Ascending aorta (tissue), 2 donors: ENCODE results near the gene TBC1D10A. TPM values are rescaled to one million over a fixed set of nuclear protein-coding genes. Genes with fewer than 3 reads are reported as not detected.

ENCODE experiments used
- DNase-seq, 2 donors: peaks; one replicate each; pipeline ENCODE4 v3.0.0-alpha.2; 2019; ENCODE audit warnings: low spot score in 2 of 2
- H3K27ac ChIP-seq, 2 donors: fragments of 200-600 bp; sonication (generic); one replicate each; pipeline ENCODE4 v1.5.1; 2016 to 2017; ENCODE audit warnings: mild to moderate bottlenecking in 1 of 2
- H3K27me3 ChIP-seq: fragments of 200-600 bp; sonication (generic); one replicate; pipeline ENCODE4 v1.5.1; 2017
- H3K36me3 ChIP-seq, 2 donors: fragments of 200-600 bp; sonication (generic); one replicate each; pipeline ENCODE4 v1.5.1; 2016
- H3K4me1 ChIP-seq, 2 donors: fragments of 200-600 bp; sonication (generic); one replicate each; pipeline ENCODE4 v1.5.1; 2016 to 2017; ENCODE audit warnings: mild to moderate bottlenecking in 1 of 2
- H3K4me3 ChIP-seq, 2 donors: fragments of 200-600 bp; sonication (generic); one replicate each; pipeline ENCODE4 v1.5.1; 2016 to 2017; ENCODE audit warnings: mild to moderate bottlenecking in 1 of 2
- H3K9me3 ChIP-seq, 2 donors: fragments of 200-600 bp; sonication (generic); one replicate each; pipeline ENCODE4 v1.5.1; 2016
- CTCF ChIP-seq, 3 experiments: fragments of 200-600 bp in 2 of 3; fragments of 450-650 bp in 1 of 3; sonication (generic) in 2 of 3; IDR thresholded peaks; one replicate each; pipeline ENCODE4 v1.5.1; 2016 to 2019; ENCODE audit warnings: antibody characterized with exemption in 3 of 3, mild to moderate bottlenecking in 1 of 3, moderate library complexity in 1 of 3
- intact Hi-C: fragments of 100-400 bp; cut with DNase I; formaldehyde crosslinking; loops from one replicate; pipeline ENCODE4 v1.15.1; 2023
- total RNA-seq: library from RNA; depleted of rRNA; stranded (reverse); fragments of >200 nt; gene quantifications from one replicate; pipeline ENCODE4 v1.1.0, GENCODE V29; 2016

The TBC1D10A gene
- total RNA-seq, 1 donor from 2014 or later: 107 TPM

- H3K27ac ChIP-seq: peak overlapping the region; percentile 2 to 51
- H3K4me1 ChIP-seq: peaks cover 19 to 80% of the 10 kb centered on the region in 2 donors
- intact Hi-C loops: no loop called here
- H3K9me3 ChIP-seq: no peaks in the 10 kb centered on the region
- no peak for TF ChIP-seq CTCF (IDR thresholded peaks at IDR 0.05)
- no peak for DNase-seq
- H3K4me3 ChIP-seq: no peak overlapping the region
- no peaks in the 10 kb centered on the region for H3K27me3 ChIP-seq
- H3K36me3 ChIP-seq: peaks cover 0 to 23% of the 10 kb centered on the region in 2 donors
Measured at GRCh38 chr22:30318799-30319419, 7.8 kb downstream of the TBC1D10A start.

- peak overlapping the region; percentile 6 to 22 for H3K27ac ChIP-seq
- TF ChIP-seq CTCF (IDR thresholded peaks at IDR 0.05): no peak
- H3K9me3 ChIP-seq: no peaks in the 10 kb centered on the region
- intact Hi-C loops: no loop called here
- no peak for DNase-seq
- peaks cover 0 to 20% of the 10 kb centered on the region in 2 donors for H3K36me3 ChIP-seq
- no peak overlapping the region for H3K4me3 ChIP-seq
- no peaks in the 10 kb centered on the region for H3K27me3 ChIP-seq
- peaks cover 12 to 73% of the 10 kb centered on the region in 2 donors for H3K4me1 ChIP-seq
Measured at GRCh38 chr22:30317778-30318177, 9.0 kb downstream of the TBC1D10A start.

- no peaks in the 10 kb centered on the region for H3K9me3 ChIP-seq
- peaks cover 15 to 75% of the 10 kb centered on the region in 2 donors for H3K4me1 ChIP-seq
- TF ChIP-seq CTCF (IDR thresholded peaks at IDR 0.05): no peak
- no peak for DNase-seq
- peaks cover 0 to 20% of the 10 kb centered on the region in 2 donors for H3K36me3 ChIP-seq
- no peak overlapping the region for H3K4me3 ChIP-seq
- no peaks in the 10 kb centered on the region for H3K27me3 ChIP-seq
- intact Hi-C loops: no loop called here
- peak overlapping the region; percentile 6 to 58 for H3K27ac ChIP-seq
Measured at GRCh38 chr22:30315962-30316576, 10.7 kb downstream of the TBC1D10A start.

- no peak for DNase-seq
- Histone ChIP-seq H3K27ac (peak overlapping the region; percentile 0 to 58), H3K9me3 (no peaks in the 10 kb centered on the region), H3K4me3 (no peak overlapping the region), H3K4me1 (peaks cover 16 to 76% of the 10 kb centered on the region in 2 donors), H3K27me3 (no peaks in the 10 kb centered on the region), H3K36me3 (peaks cover 0 to 13% of the 10 kb centered on the region in 2 donors)
- intact Hi-C loops: loop anchor here (5.0 kb wide), 1 partner anchor 107 kb away; no protein-coding TSS in a partner anchor
- TF ChIP-seq CTCF (IDR thresholded peaks at IDR 0.05): no peak
Measured at GRCh38 chr22:30314915-30315314, 11.8 kb downstream of the TBC1D10A start.

- no peaks in the 10 kb centered on the region for H3K27me3 ChIP-seq
- H3K27ac ChIP-seq: peak overlapping the region; percentile 58 to 87
- peaks cover 0 to 13% of the 10 kb centered on the region in 2 donors for H3K36me3 ChIP-seq
- H3K9me3 ChIP-seq: no peaks in the 10 kb centered on the region
- H3K4me3 ChIP-seq: no peak overlapping the region
- intact Hi-C loops: loop anchor here (5.0 kb wide), 1 partner anchor 109 kb away; no protein-coding TSS in a partner anchor
- no peak for TF ChIP-seq CTCF (IDR thresholded peaks at IDR 0.05)
- DNase-seq: no peak
- peaks cover 22 to 77% of the 10 kb centered on the region in 2 donors for H3K4me1 ChIP-seq
Measured at GRCh38 chr22:30313527-30314363, 13.0 kb downstream of the TBC1D10A start.
